ENCODE measurements around the gene PSD2. TPM values are rescaled to one million over a fixed set of nuclear protein-coding genes. Genes with fewer than 3 reads are reported as not detected.

PSD2 gene
- total RNA-seq, 1 donor from 2014 or later, result 0.68 TPM

GRCh38 chr5:139797856-139798510 is 2.4 kb downstream of the PSD2 start:
- Mint-ChIP-seq H3K4me3 (peak overlapping the region; percentile 32), H3K27ac (ENCODE audit: unreplicated experiment) (no peak overlapping the region), H3K4me1 (no peaks in the 10 kb centered on the region), H3K27me3 (ENCODE audit: low read depth) (peaks cover 93% of the 10 kb centered on the region), H3K36me3 (ENCODE audit: low read depth) (no peaks in the 10 kb centered on the region), H3K9me3 (no peaks in the 10 kb centered on the region)
- no peak for TF ChIP-seq CTCF (conservative IDR thresholded peaks at IDR 0.05)
- no peak for DNase-seq (ENCODE audit: low read depth, low spot score)

DNA sequence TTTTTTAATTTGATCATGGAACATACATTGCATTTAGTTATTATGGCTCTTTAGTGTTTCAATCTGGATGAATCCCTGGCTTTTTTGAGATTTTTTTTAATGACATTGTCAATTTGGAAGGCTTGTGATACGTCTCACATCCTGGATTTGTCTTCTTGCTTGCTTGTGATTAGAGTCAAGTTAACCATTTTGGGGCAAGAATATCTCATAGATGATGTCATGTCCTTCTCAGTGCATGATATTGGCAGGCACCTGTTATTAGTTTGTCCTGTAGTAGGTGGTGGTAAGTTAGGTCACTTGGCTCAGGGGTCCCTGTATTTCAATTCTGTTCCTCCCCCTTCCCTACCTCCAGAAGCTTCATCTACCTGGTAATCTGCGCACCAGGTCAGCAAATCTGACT is 3.3 kb downstream of the PSD2 start:
- peaks cover 85% of the 10 kb centered on the region for H3K27me3 Mint-ChIP-seq (ENCODE audit: low read depth)

GRCh38 chr5:139799359-139799758 is 3.8 kb downstream of the PSD2 start:
- Mint-ChIP-seq H3K27ac (ENCODE audit: unreplicated experiment) (no peak overlapping the region), H3K27me3 (ENCODE audit: low read depth) (peaks cover 80% of the 10 kb centered on the region), H3K4me1 (no peaks in the 10 kb centered on the region), H3K36me3 (ENCODE audit: low read depth) (no peaks in the 10 kb centered on the region), H3K9me3 (no peaks in the 10 kb centered on the region), H3K4me3 (no peak overlapping the region)
- no peak for TF ChIP-seq CTCF (conservative IDR thresholded peaks at IDR 0.05)
- no peak for DNase-seq (ENCODE audit: low read depth, low spot score)

More for the DNA sequence above, 3.3 kb downstream of the PSD2 start:
- Mint-ChIP-seq H3K9me3 (no peaks in the 10 kb centered on the region), H3K4me3 (no peak overlapping the region), H3K36me3 (ENCODE audit: low read depth) (no peaks in the 10 kb centered on the region), H3K4me1 (no peaks in the 10 kb centered on the region), H3K27ac (ENCODE audit: unreplicated experiment) (no peak overlapping the region)
- no peak for DNase-seq (ENCODE audit: low read depth, low spot score)
- no peak for TF ChIP-seq CTCF (conservative IDR thresholded peaks at IDR 0.05)

DNA sequence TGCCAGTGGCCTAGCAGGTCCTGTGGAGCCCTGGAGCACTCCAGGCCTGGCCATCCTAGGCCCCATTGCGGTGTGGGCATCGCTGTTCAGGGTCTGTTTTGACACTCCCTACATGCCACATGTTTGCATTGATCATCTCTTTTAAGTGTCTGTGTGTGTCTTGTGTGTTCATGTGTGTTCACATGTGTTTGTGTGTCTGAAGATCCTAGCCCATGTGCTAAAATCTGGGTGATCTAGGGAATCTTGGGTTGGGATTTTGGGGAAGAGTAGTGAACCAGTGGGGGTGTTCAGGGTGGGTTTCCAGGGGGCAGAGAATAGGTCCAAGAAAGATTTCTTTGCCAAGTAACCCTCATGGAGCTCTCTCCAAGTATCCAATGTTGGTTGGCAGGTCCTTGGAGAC is 8.4 kb downstream of the PSD2 start:
- H3K27ac Mint-ChIP-seq (ENCODE audit: unreplicated experiment), result no peak overlapping the region
- H3K27me3 Mint-ChIP-seq (ENCODE audit: low read depth), result peaks cover 53% of the 10 kb centered on the region
- no peak for DNase-seq (ENCODE audit: low read depth, low spot score)
- H3K4me3 Mint-ChIP-seq, result no peak overlapping the region
- TF ChIP-seq CTCF (conservative IDR thresholded peaks at IDR 0.05), result no peak
- H3K4me1 Mint-ChIP-seq, result no peaks in the 10 kb centered on the region
- no peaks in the 10 kb centered on the region for H3K9me3 Mint-ChIP-seq
- no peaks in the 10 kb centered on the region for H3K36me3 Mint-ChIP-seq (ENCODE audit: low read depth)

GRCh38 chr5:139804800-139805397 is 9.3 kb downstream of the PSD2 start:
- Mint-ChIP-seq H3K9me3 (no peaks in the 10 kb centered on the region), H3K27ac (ENCODE audit: unreplicated experiment) (no peak overlapping the region), H3K4me1 (no peaks in the 10 kb centered on the region), H3K36me3 (ENCODE audit: low read depth) (no peaks in the 10 kb centered on the region), H3K27me3 (ENCODE audit: low read depth) (peaks cover 44% of the 10 kb centered on the region), H3K4me3 (no peak overlapping the region)
- DNase-seq (ENCODE audit: low read depth, low spot score), result no peak
- TF ChIP-seq CTCF (conservative IDR thresholded peaks at IDR 0.05), result no peak

Data from neural crest cell (in vitro differentiated cells).